B cell (primary cell): Measurements from ENCODE around the gene MYOZ2. TPM values are rescaled to one million over a fixed set of nuclear protein-coding genes. Genes with fewer than 3 reads are reported as not detected.

ENCODE experiments used
- ATAC-seq: fragments of 200-7000 bp; cut with Tn5 transposase; one replicate; pipeline ENCODE4 v1.10.0; 2021; ENCODE audit warnings: low read depth, mild to moderate bottlenecking, moderate number of reproducible peaks, moderate library complexity
- CTCF ChIA-PET: fragments of 350-600 bp; sonication (Branson Sonifier 250); formaldehyde crosslinking; loops from one replicate; lab custom pipeline; 2021; ENCODE audit warnings: antibody characterized with exemption, inconsistent platforms; lab: Charles Lee
- POLR2A ChIA-PET: fragments of 350-600 bp; sonication (Branson Sonifier 250); formaldehyde crosslinking; loops from one replicate; lab custom pipeline; 2021; ENCODE audit warnings: antibody characterized with exemption; lab: Charles Lee
- DNase-seq: peaks from one replicate; pipeline ENCODE4 v3.0.0; 2013
- H2AFZ ChIP-seq: 2 replicates; pipeline ENCODE4 v1.6.1; 2012; ENCODE audit warnings: mild to moderate bottlenecking, low read depth, low read length; ENCODE audit not compliant: insufficient read depth, poor library complexity, severe bottlenecking
- H3K27ac ChIP-seq, 2 donors: 1 replicate in 1 of 2; 2 replicates in 1 of 2; pipeline ENCODE4 v1.5.1; 2012 to 2013; ENCODE audit warnings: low read length in 2 of 2, mild to moderate bottlenecking in 2 of 2, moderate library complexity in 1 of 2
- H3K27me3 ChIP-seq, 4 experiments: fragments of 200-600 bp in 1 of 4; sonication (generic) in 1 of 4; replicated peaks in 1 of 4; 1 replicate in 2 of 4; 2 replicates in 2 of 4; pipeline versions ENCODE4 v1.6.1 to v1.7.0; 2013 to 2016; ENCODE audit warnings: low read length in 3 of 4, mild to moderate bottlenecking in 2 of 4, mixed read lengths in 1 of 4, moderate library complexity in 1 of 4; ENCODE audit not compliant: insufficient read depth in 4 of 4, control insufficient read depth in 3 of 4; ENCODE audit errors: control extremely low read depth in 1 of 4
- H3K36me3 ChIP-seq, 2 experiments: replicated peaks in 1 of 2; 1 replicate in 1 of 2; 2 replicates in 1 of 2; pipeline versions ENCODE4 v1.6.1 to v1.7.1; 2013; ENCODE audit warnings: low read length in 1 of 2; ENCODE audit not compliant: insufficient read depth in 2 of 2, control insufficient read depth in 1 of 2; ENCODE audit errors: control extremely low read depth in 1 of 2, extremely low read depth in 1 of 2
- H3K4me1 ChIP-seq, 2 donors: fragments of 200-600 bp in 1 of 2; sonication (generic) in 1 of 2; 1 replicate in 1 of 2; 2 replicates in 1 of 2; pipeline versions ENCODE4 v1.5.1 to v1.6.1; 2013 to 2017; ENCODE audit warnings: low read length in 2 of 2; ENCODE audit not compliant: control insufficient read depth in 2 of 2, insufficient read depth in 2 of 2
- H3K4me2 ChIP-seq: replicated peaks from 2 replicates; pipeline ENCODE3; 2012; ENCODE audit warnings: mild to moderate bottlenecking, low read depth, low read length; ENCODE audit not compliant: poor library complexity, severe bottlenecking
- H3K4me3 ChIP-seq, 5 experiments: fragments of 200-600 bp in 1 of 5; sonication (generic) in 1 of 5; 1 replicate in 3 of 5; 2 replicates in 2 of 5; pipeline versions ENCODE4 v1.5.1 to v1.7.0; 2011 to 2016; ENCODE audit warnings: low read length in 4 of 5, mild to moderate bottlenecking in 4 of 5, low read depth in 2 of 5, control low read depth in 1 of 5, moderate library complexity in 1 of 5; ENCODE audit not compliant: insufficient read depth in 1 of 5; ENCODE audit errors: control extremely low read depth in 1 of 5, extremely low read depth in 1 of 5
- H3K79me2 ChIP-seq: fragments of 200-600 bp; sonication (generic); one replicate; pipeline ENCODE4 v1.6.0; 2016; ENCODE audit warnings: low read length; ENCODE audit not compliant: control insufficient read depth, insufficient read depth
- H3K9ac ChIP-seq: fragments of 200-600 bp; sonication (generic); 2 replicates; pipeline ENCODE4 v1.6.1; 2017; ENCODE audit warnings: mild to moderate bottlenecking, low read length, moderate library complexity
- H3K9me3 ChIP-seq, 3 donors: one replicate each; pipeline versions ENCODE4 v1.6.1 to v1.7.1; 2013; ENCODE audit warnings: low read length in 2 of 3; ENCODE audit not compliant: control insufficient read depth in 2 of 3, insufficient read depth in 1 of 3; ENCODE audit errors: control extremely low read depth in 1 of 3
- H4K20me1 ChIP-seq: 2 replicates; pipeline ENCODE4 v1.6.0; 2012; ENCODE audit warnings: mild to moderate bottlenecking, low read length; ENCODE audit not compliant: insufficient read depth, control insufficient read depth, poor library complexity, severe bottlenecking
- H3K27ac Mint-ChIP-seq: one replicate; pipeline ENCODE4 v1.8.0; 2021; ENCODE audit warnings: mixed read lengths
- H3K27me3 Mint-ChIP-seq: one replicate; pipeline ENCODE4 v1.8.0; 2021; ENCODE audit warnings: mixed read lengths
- H3K4me1 Mint-ChIP-seq: one replicate; pipeline ENCODE4 v1.8.0; 2021; ENCODE audit warnings: mixed read lengths
- H3K4me3 Mint-ChIP-seq: one replicate; pipeline ENCODE4 v1.8.0; 2021; ENCODE audit warnings: mixed read lengths
- H3K9me3 Mint-ChIP-seq: one replicate; pipeline ENCODE4 v1.8.0; 2022; ENCODE audit warnings: mixed read lengths; ENCODE audit not compliant: insufficient read depth
- CTCF ChIP-seq: fragments of 200-600 bp; IDR thresholded peaks from one replicate; pipeline ENCODE4 v1.8.0; 2022; ENCODE audit warnings: antibody characterized with exemption, mild to moderate bottlenecking
- EZH2 ChIP-seq: IDR thresholded peaks from 2 replicates; pipeline ENCODE4 v1.6.1; 2012; ENCODE audit warnings: borderline replicate concordance, low read depth, mild to moderate bottlenecking, moderate library complexity, low read length; ENCODE audit not compliant: insufficient read depth, poor library complexity, severe bottlenecking
- WGBS: methylation state at CpG from one replicate; pipeline ENCODE4 v1.1.5; 2013; ENCODE audit warnings: missing lambda C conversion rate; ENCODE audit not compliant: insufficient coverage; 5-methylcytosine and 5-hydroxymethylcytosine counted together
- intact Hi-C: fragments of 100-400 bp; cut with micrococcal nuclease; formaldehyde crosslinking; loops from one replicate; pipeline ENCODE4 v1.10.0; 2022
- polyA plus RNA-seq: library from polyadenylated mRNA; depleted of rRNA; stranded (reverse); fragments of >200 nt; gene quantifications from 2 replicates; pipeline ENCODE4 v1.2.3, GENCODE V29; 2012
- total RNA-seq, 2 donors: library from RNA; stranded (reverse); fragments of 120-200 nt in 1 of 2; gene quantifications; 1 replicate in 1 of 2; 2 replicates in 1 of 2; pipeline versions ENCODE4 v1.2.3 to v1.2.4, GENCODE V29; 2013 to 2022

Gene MYOZ2
- total and polyA plus RNA-seq, 2 donors (not counting 1 experiment from before 2014, with no cell fraction given): not detected

DNA sequence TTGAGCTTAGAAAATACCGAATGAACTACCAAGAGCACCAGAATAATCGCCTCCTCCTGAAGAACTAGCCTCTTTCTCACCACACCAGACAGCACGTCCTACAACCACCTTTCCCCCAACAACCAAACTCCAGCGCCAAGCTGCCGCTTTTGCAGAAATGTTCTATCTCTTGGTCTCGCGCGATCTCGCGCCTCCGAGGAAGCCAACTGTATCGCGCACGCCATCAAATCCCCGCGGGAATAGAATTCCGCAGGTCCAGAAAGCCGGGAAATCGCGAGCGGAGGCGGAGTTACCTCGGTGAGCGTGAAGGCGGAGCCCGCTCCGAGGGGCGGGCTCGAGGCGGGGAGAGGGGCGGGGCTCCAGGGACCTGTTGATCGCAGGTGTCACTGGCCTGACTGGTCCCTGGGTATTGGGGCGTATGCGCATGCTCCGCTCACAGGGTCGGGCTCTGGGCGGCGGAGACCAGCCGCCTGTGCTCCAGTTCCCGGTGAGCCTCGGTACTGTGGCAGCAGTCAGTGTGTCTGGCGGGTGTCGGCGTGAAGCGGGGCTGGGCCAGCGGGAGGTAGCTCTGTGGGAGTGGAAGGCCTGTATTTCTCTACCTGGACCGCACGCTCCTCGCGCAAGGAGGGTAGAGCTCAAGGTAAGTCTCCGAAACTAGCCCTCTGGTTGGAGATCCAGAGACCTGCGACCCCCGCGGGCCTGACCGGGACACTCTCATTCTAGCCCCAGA is 76.8 kb downstream of the MYOZ2 start, which contains the start of gene USP53:
Gene USP53 (plus strand): TSS at position 480 of the 730 bp plus-strand sequence. CDS start 27,047 bp downstream, outside the sequence.
- WGBS: under 1% methylated on average over 55 of the region's 55 CpGs
- peak within 1 kb of the TSS; percentile 80 for H3K9ac ChIP-seq
- DNase-seq: peak; percentile 98
- intact Hi-C loops: loop anchor here (1.0 to 5.0 kb wide), 11 partner anchors 70 to 934 kb away; partner anchors contain the start of genes METTL14, PDE5A and SEC24D
- H3K27me3 Mint-ChIP-seq: no peaks in the 10 kb centered on the region
- H3K4me3 Mint-ChIP-seq: peak within 1 kb of the TSS; percentile 95
- H3K9me3 ChIP-seq: no peaks in the 10 kb centered on the region
- H3K4me1 ChIP-seq: peaks cover 2 to 15% of the 10 kb centered on the region in 2 donors
- no peaks in the 10 kb centered on the region for H3K9me3 Mint-ChIP-seq
- CTCF ChIA-PET: interaction anchor here (0.7 to 2.3 kb wide), 6 partner anchors 14 to 242 kb away, joined by 3 to 16 read pairs (median 6); no protein-coding TSS in a partner anchor
- H3K27ac ChIP-seq: peak within 1 kb of the TSS; percentile 76 to 81
- TF ChIP-seq EZH2 (no peak), CTCF (no peak)
- peak within 1 kb of the TSS; percentile 65 to 91 (median 76) for H3K4me3 ChIP-seq
- H3K4me2 ChIP-seq: peak within 1 kb of the TSS; percentile 74
- H3K36me3 ChIP-seq: peaks cover 0 to under 1% of the 10 kb centered on the region in 2 experiments
- POLR2A ChIA-PET: interaction anchor here (0.7 to 2.2 kb wide), 2 partner anchors 15 to 88 kb away, joined by 4 to 16 read pairs; a partner anchor contains a TSS
- peak within 1 kb of the TSS; percentile 89 for H2AFZ ChIP-seq
- no peaks in the 10 kb centered on the region for H4K20me1 ChIP-seq
- peak; percentile 92 for ATAC-seq
- peak within 1 kb of the TSS; percentile 96 for H3K27ac Mint-ChIP-seq
- no peaks in the 10 kb centered on the region for H3K27me3 ChIP-seq
- peaks cover 4% of the 10 kb centered on the region for H3K79me2 ChIP-seq
- H3K4me1 Mint-ChIP-seq: peaks cover 39% of the 10 kb centered on the region
